ENCODE data around the gene FHIP1A. TPM values are rescaled to one million over a fixed set of nuclear protein-coding genes. Genes with fewer than 3 reads are reported as not detected.
"Not testable (repeated sequence)": the region's sequence is repeated elsewhere in the genome, so short reads cannot be mapped to it uniquely, and the experiment has no call there.

Gene FHIP1A
- 0.33 TPM for polyA plus RNA-seq (2013, experiment 1 of 2)
- 0.35 TPM for polyA plus RNA-seq (2013, experiment 2 of 2)

DNA sequence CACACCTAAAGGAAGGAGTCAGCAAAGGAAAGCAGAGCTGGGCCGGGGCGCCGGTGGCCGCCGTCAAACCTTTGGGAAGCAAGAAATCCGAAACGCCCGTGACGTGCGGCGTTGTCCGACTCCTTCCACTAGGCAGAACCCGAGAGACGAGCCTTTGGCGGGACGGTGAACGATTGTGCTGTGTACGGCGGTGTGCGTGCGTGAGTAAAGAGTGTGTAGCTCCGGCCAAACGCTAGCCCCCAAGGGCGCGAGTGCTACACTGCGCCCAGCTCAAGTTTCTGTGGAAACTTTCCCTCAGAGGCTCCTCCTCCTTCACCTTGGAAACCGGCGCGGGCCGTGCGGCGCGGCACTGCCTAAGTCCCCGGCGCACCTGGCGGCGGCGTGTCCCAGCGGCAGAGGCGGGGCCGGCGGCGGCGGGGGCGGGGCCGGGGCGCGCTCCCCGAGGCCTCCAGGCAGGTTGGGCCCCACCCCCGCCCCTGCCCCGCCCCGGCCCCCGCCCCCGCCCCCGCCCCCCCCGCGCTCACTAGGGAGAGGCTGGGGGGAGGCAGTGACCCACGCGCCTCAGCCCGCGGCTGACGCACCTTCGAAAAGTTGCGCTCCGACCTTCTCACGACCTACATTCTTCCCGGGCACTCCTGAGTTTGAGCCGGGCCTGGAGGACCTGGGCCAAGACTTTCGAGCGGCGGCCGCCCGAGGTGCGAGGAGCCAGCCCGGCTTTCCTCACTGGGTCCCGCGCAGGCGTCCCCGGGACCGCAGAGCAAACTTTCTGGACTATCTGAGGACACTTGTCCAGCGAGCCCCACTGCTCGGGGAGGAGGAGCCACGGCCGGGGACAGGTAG, at the start of gene FHIP1A:
Gene FHIP1A, plus strand, starts transcription at position 547 of the 840 bp plus-strand sequence. CDS start 157,084 bp downstream, outside the sequence.
- Histone ChIP-seq H3K9me3 (ENCODE audit: control insufficient read depth, low read length) (no peaks in the 10 kb centered on the region), H3K4me1 (ENCODE audit: control insufficient read depth, insufficient read depth, low read length, poor library complexity, severe bottlenecking) (peaks cover 5% of the 10 kb centered on the region), H3K27ac (ENCODE audit: low read depth, low read length, severe bottlenecking) (no peak within 1 kb of the TSS), H3K4me3 (ENCODE audit: extremely low read depth, insufficient read depth, low read length, poor library complexity, severe bottlenecking) (peak within 1 kb of the TSS; percentile 48), H3K36me3 (ENCODE audit: control insufficient read depth, insufficient read depth, low read length) (no peaks in the 10 kb centered on the region)
- WGBS, 2 experiments (ENCODE audit: insufficient coverage in 2 of 2): 0 to 1% methylated on average over 27 to 37 of the region's 84 CpGs

- H3K9me3 ChIP-seq (ENCODE audit: control insufficient read depth, low read length): no peaks in the 10 kb centered on the region
- H3K4me3 ChIP-seq (ENCODE audit: extremely low read depth, insufficient read depth, low read length, poor library complexity, severe bottlenecking): no peak overlapping the region
- H3K4me1 ChIP-seq (ENCODE audit: control insufficient read depth, insufficient read depth, low read length, poor library complexity, severe bottlenecking): peaks cover 4% of the 10 kb centered on the region
- WGBS, 2 experiments (ENCODE audit: insufficient coverage in 2 of 2): 83 to 100% methylated on average over 1 of the region's 4 CpGs
- no peaks in the 10 kb centered on the region for H3K36me3 ChIP-seq (ENCODE audit: control insufficient read depth, insufficient read depth, low read length)
- no peak overlapping the region for H3K27ac ChIP-seq (ENCODE audit: low read depth, low read length, severe bottlenecking)
Observed at GRCh38 chr4:151359576-151359975, 49.4 kb upstream of the FHIP1A start.

GRCh38 chr4:151361126-151361525, 47.9 kb upstream of the FHIP1A start:
- H3K4me1 ChIP-seq (ENCODE audit: control insufficient read depth, insufficient read depth, low read length, poor library complexity, severe bottlenecking): peaks cover 3% of the 10 kb centered on the region
- 86 to 100% methylated on average over 1 of the region's 2 CpGs for WGBS, 2 experiments (ENCODE audit: insufficient coverage in 2 of 2)
- H3K9me3 ChIP-seq (ENCODE audit: control insufficient read depth, low read length): no peaks in the 10 kb centered on the region
- no peaks in the 10 kb centered on the region for H3K36me3 ChIP-seq (ENCODE audit: control insufficient read depth, insufficient read depth, low read length)
- H3K27ac ChIP-seq (ENCODE audit: low read depth, low read length, severe bottlenecking): no peak overlapping the region
- no peak overlapping the region for H3K4me3 ChIP-seq (ENCODE audit: extremely low read depth, insufficient read depth, low read length, poor library complexity, severe bottlenecking)

DNA sequence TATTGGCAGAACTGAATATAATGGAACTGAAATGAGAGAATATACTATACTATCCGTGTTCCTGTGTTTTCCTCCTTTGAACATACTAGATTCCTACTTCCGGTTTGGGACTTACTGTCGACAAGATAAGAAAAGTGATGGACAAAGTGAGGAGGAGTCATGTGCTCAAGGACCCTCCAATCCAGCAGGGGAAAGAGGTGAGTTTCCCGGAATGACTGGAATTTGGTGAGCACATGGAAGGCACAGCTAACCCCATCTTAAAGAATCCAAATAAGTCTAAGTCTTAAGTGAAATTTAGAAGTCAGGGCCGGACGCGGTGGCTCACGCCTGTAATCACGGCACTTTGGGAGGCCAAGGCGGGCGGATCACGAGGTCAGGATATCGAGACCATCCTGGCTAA, 47.0 kb upstream of the FHIP1A start:
- Histone ChIP-seq H3K27ac (ENCODE audit: low read depth, low read length, severe bottlenecking) (no peak overlapping the region), H3K9me3 (ENCODE audit: control insufficient read depth, low read length) (no peaks in the 10 kb centered on the region), H3K4me1 (ENCODE audit: control insufficient read depth, insufficient read depth, low read length, poor library complexity, severe bottlenecking) (no peaks in the 10 kb centered on the region), H3K4me3 (ENCODE audit: extremely low read depth, insufficient read depth, low read length, poor library complexity, severe bottlenecking) (no peak overlapping the region), H3K36me3 (ENCODE audit: control insufficient read depth, insufficient read depth, low read length) (no peaks in the 10 kb centered on the region)
- WGBS, 2 experiments (ENCODE audit: insufficient coverage in 2 of 2): 85 to 91% methylated on average over 7 to 8 of the region's 13 CpGs

DNA sequence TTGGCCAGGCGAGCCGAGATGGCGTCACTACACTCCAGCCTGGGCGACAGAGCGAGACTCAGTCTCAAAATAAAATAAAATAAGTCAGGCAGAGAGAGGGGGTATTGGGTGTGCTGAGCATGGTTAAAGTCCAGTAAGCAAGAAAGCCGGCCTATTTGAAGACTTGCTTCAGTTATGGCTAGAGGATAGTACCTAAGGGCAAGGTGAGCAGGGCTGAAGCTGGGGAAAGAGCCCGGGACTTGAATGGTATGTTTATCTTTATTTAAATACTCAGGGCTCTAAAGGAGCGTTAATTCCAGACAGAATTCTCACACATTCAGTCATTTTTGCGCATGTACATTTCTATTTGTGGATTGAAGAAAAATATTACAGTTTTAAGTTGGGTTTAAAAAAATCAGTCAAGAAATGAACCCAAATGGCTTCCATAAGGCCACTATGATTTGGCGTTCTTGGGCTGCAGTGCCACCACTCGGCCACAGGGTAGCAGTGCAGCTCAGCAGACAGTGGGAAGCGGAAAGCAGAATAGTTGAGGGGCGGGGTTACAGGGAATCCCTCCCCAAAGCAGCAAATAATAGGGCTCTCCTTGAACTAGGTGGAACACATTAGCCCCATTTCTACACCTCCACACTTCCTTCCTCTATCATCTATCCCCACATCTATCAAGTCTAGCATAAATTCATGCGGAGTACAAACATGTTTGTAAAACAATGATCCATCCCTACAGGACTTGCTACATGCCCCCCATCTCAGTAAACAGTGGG, 46.4 kb upstream of the FHIP1A start:
- H3K27ac ChIP-seq (ENCODE audit: low read depth, low read length, severe bottlenecking): no peak overlapping the region
- no peaks in the 10 kb centered on the region for H3K4me1 ChIP-seq (ENCODE audit: control insufficient read depth, insufficient read depth, low read length, poor library complexity, severe bottlenecking)
- no peaks in the 10 kb centered on the region for H3K9me3 ChIP-seq (ENCODE audit: control insufficient read depth, low read length)
- 24 to 60% methylated on average over 5 to 9 of the region's 14 CpGs for WGBS, 2 experiments (ENCODE audit: insufficient coverage in 2 of 2)
- H3K36me3 ChIP-seq (ENCODE audit: control insufficient read depth, insufficient read depth, low read length): no peaks in the 10 kb centered on the region
- no peak overlapping the region for H3K4me3 ChIP-seq (ENCODE audit: extremely low read depth, insufficient read depth, low read length, poor library complexity, severe bottlenecking)

DNA sequence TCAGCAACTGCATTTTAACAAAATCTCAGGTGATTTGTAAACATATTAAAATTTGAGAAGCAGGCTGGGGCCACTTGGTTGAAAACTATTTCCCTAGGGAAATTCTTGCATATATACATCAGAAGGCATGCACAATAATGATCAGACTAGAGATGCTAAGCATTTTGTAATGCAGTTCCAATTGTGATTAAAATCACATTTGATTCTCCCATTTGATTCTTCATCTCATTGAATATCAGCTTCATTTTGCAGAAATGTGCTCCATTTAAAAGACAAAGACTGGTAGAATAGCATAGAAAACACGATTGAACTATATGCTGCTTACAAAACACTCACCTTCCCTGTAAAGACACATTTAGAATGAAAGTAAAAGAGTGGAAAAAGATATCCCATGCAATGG, 32.4 kb upstream of the FHIP1A start:
- no CpG with 5 or more reads among the region's 1 CpG for WGBS, 2 experiments (ENCODE audit: insufficient coverage in 2 of 2)
- H3K27ac ChIP-seq (ENCODE audit: low read depth, low read length, severe bottlenecking): no peak overlapping the region
- no peaks in the 10 kb centered on the region for H3K4me1 ChIP-seq (ENCODE audit: control insufficient read depth, insufficient read depth, low read length, poor library complexity, severe bottlenecking)
- H3K36me3 ChIP-seq (ENCODE audit: control insufficient read depth, insufficient read depth, low read length): no peaks in the 10 kb centered on the region
- no peak overlapping the region for H3K4me3 ChIP-seq (ENCODE audit: extremely low read depth, insufficient read depth, low read length, poor library complexity, severe bottlenecking)
- H3K9me3 ChIP-seq (ENCODE audit: control insufficient read depth, low read length): no peaks in the 10 kb centered on the region

DNA sequence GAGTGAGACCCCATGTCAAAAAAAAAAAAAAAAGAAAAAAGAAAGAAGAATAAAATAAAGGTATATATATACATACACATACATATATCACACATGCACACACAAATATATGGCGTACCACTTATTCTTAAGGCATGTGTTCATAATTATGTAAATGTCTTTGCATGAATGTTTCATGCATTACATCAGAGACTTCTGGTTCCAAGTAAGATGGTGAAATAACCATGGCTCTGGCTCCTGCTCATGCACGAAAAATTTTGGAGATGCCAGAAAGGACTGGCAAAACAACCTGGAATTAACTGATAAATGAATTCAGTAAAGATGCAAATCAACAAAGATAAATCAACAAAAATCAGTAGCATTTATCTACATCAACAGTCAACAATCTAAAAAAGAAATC, 19.7 kb upstream of the FHIP1A start:
- H3K36me3 ChIP-seq (ENCODE audit: control insufficient read depth, insufficient read depth, low read length): no peaks in the 10 kb centered on the region
- H3K27ac ChIP-seq (ENCODE audit: low read depth, low read length, severe bottlenecking): no peak overlapping the region
- no peak overlapping the region for H3K4me3 ChIP-seq (ENCODE audit: extremely low read depth, insufficient read depth, low read length, poor library complexity, severe bottlenecking)
- no CpG with 5 or more reads among the region's 2 CpGs for WGBS, 2 experiments (ENCODE audit: insufficient coverage in 2 of 2)
- no peaks in the 10 kb centered on the region for H3K4me1 ChIP-seq (ENCODE audit: control insufficient read depth, insufficient read depth, low read length, poor library complexity, severe bottlenecking)
- no peaks in the 10 kb centered on the region for H3K9me3 ChIP-seq (ENCODE audit: control insufficient read depth, low read length)

GRCh38 chr4:151389799-151390198, 19.2 kb upstream of the FHIP1A start:
- H3K4me1 ChIP-seq (ENCODE audit: control insufficient read depth, insufficient read depth, low read length, poor library complexity, severe bottlenecking); H3K4me3 ChIP-seq (ENCODE audit: extremely low read depth, insufficient read depth, low read length, poor library complexity, severe bottlenecking); H3K27ac ChIP-seq (ENCODE audit: low read depth, low read length, severe bottlenecking); H3K9me3 ChIP-seq (ENCODE audit: control insufficient read depth, low read length); H3K36me3 ChIP-seq (ENCODE audit: control insufficient read depth, insufficient read depth, low read length): not testable (repeated sequence)
- WGBS, 2 experiments (ENCODE audit: insufficient coverage in 2 of 2): no CpG with 5 or more reads among the region's 2 CpGs

DNA sequence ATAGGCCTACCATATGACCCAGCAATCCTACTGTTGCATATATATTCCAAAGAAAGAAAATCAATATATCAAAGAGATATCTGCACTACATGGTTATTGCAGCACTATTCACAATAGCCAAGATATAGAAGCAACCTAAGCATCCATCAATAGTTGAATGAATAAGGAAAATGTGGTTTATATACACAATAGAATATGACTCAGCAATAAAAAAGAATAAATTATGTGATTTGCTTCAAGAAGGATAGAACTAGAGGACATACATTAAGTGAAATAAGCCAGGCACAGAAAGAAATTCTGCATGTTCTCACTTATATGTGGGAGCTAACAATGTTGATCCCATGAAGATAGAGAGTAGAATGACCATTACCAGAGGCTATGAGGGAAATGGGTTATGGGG, 13.1 kb upstream of the FHIP1A start:
- Histone ChIP-seq H3K27ac (ENCODE audit: low read depth, low read length, severe bottlenecking) (no peak overlapping the region), H3K36me3 (ENCODE audit: control insufficient read depth, insufficient read depth, low read length) (no peaks in the 10 kb centered on the region), H3K4me1 (ENCODE audit: control insufficient read depth, insufficient read depth, low read length, poor library complexity, severe bottlenecking) (no peaks in the 10 kb centered on the region), H3K4me3 (ENCODE audit: extremely low read depth, insufficient read depth, low read length, poor library complexity, severe bottlenecking) (no peak overlapping the region), H3K9me3 (ENCODE audit: control insufficient read depth, low read length) (no peaks in the 10 kb centered on the region)

DNA sequence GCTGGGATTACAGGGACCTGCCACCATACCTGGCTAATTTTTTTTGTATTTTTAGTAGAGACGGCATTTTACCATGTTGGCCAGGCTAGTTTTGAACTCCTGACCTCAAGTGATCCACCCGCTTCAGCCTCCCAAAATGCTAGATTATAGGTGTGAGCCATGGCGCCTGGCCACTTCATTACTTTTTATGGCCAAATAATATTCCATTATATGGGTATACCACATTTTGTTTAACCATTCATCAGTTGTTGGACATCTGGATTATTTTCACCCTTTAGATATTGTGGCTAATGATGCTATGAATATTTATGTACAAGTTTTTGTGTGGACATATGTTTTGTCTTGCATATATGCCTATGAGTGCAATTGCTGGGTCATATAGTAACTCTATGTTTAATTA, 8.6 kb upstream of the FHIP1A start:
- Histone ChIP-seq H3K4me1 (ENCODE audit: control insufficient read depth, insufficient read depth, low read length, poor library complexity, severe bottlenecking) (no peaks in the 10 kb centered on the region), H3K27ac (ENCODE audit: low read depth, low read length, severe bottlenecking) (no peak overlapping the region), H3K4me3 (ENCODE audit: extremely low read depth, insufficient read depth, low read length, poor library complexity, severe bottlenecking) (no peak overlapping the region), H3K36me3 (ENCODE audit: control insufficient read depth, insufficient read depth, low read length) (no peaks in the 10 kb centered on the region), H3K9me3 (ENCODE audit: control insufficient read depth, low read length) (no peaks in the 10 kb centered on the region)
- 83 to 100% methylated on average over 1 to 2 of the region's 3 CpGs for WGBS, 2 experiments (ENCODE audit: insufficient coverage in 2 of 2)

- H3K9me3 ChIP-seq (ENCODE audit: control insufficient read depth, low read length): no peaks in the 10 kb centered on the region
- WGBS, 2 experiments (ENCODE audit: insufficient coverage in 2 of 2): no CpG with 5 or more reads among the region's 2 CpGs
- H3K4me3 ChIP-seq (ENCODE audit: extremely low read depth, insufficient read depth, low read length, poor library complexity, severe bottlenecking): no peak overlapping the region
- H3K36me3 ChIP-seq (ENCODE audit: control insufficient read depth, insufficient read depth, low read length): no peaks in the 10 kb centered on the region
- no peaks in the 10 kb centered on the region for H3K4me1 ChIP-seq (ENCODE audit: control insufficient read depth, insufficient read depth, low read length, poor library complexity, severe bottlenecking)
- H3K27ac ChIP-seq (ENCODE audit: low read depth, low read length, severe bottlenecking): no peak overlapping the region
Observed at GRCh38 chr4:151401739-151402138, 7.2 kb upstream of the FHIP1A start.
